ENCODE measurements around the gene ADAMTS7. TPM values are rescaled to one million over a fixed set of nuclear protein-coding genes. Genes with fewer than 3 reads are reported as not detected.

The ADAMTS7 gene
- total and polyA plus RNA-seq, 2 of the 8 experiments (the other 6 are each of a cell fraction or from before 2014, with no cell fraction given) = 27.9 to 45.2 TPM

- Histone ChIP-seq H3K23me2 (ENCODE audit: low read depth, low read length) (no peaks in the 10 kb centered on the region), H3K4me3 (ENCODE audit: extremely low read depth in 1 of 4, insufficient read depth in 2 of 4, low read depth in 3 of 4, low read length in 4 of 4) (no peak overlapping the region), H3K23ac (ENCODE audit: insufficient read length) (no peak overlapping the region), H3K9ac (replicated peaks in 1 of 4; ENCODE audit: extremely low read depth in 1 of 4, low read depth in 3 of 4, low read length in 3 of 4) (no peak overlapping the region), H2BK20ac (ENCODE audit: low read length) (no peak overlapping the region), H3K27me3 (replicated peaks in 1 of 4; ENCODE audit: control insufficient read depth in 3 of 4, extremely low read depth in 1 of 4, insufficient read depth in 3 of 4, low read length in 3 of 4) (no peaks in the 10 kb centered on the region), H2BK15ac (ENCODE audit: low read length) (no peak overlapping the region), H3K18ac (ENCODE audit: extremely low read depth, low read length) (no peak overlapping the region), H3K56ac (replicated peaks; ENCODE audit: insufficient read length, low read depth, low read length) (no peak overlapping the region), H4K5ac (ENCODE audit: insufficient read length, low read depth, low read length) (no peak overlapping the region), H4K8ac (ENCODE audit: extremely low read depth, insufficient read depth, low read length) (no peak overlapping the region; the same call in 1 of the 2 replicates), H3K9me3 (ENCODE audit: insufficient read depth in 2 of 2, low read depth in 1 of 2, low read length in 1 of 2) (no peaks in the 10 kb centered on the region), H3K36me3 (ENCODE audit: control insufficient read depth in 2 of 4, insufficient read depth in 4 of 4, low read length in 3 of 4) (no peaks in the 10 kb centered on the region), H3K4me2 (ENCODE audit: insufficient read depth in 1 of 2, low read depth in 2 of 2, low read length in 2 of 2) (no peak overlapping the region), H4K91ac (replicated peaks; ENCODE audit: insufficient read length, low read length) (no peak overlapping the region), H2AK5ac (ENCODE audit: low read depth, low read length) (no peak overlapping the region), H2BK5ac (ENCODE audit: low read depth, low read length) (no peak overlapping the region), H4K20me1 (replicated peaks in 1 of 2; ENCODE audit: control insufficient read depth in 1 of 2, insufficient read depth in 2 of 2, low read length in 2 of 2) (no peaks in the 10 kb centered on the region), H2BK120ac (replicated peaks; ENCODE audit: low read depth, low read length) (no peak overlapping the region), H2AFZ (ENCODE audit: low read length) (no peak overlapping the region), H3K4ac (replicated peaks; ENCODE audit: insufficient read length, low read depth, low read length) (no peak overlapping the region), H2BK12ac (ENCODE audit: low read depth, low read length) (no peak overlapping the region), H3K4me1 (replicated peaks in 1 of 4; ENCODE audit: control insufficient read depth in 3 of 4, insufficient read depth in 4 of 4, low read length in 3 of 4) (peaks cover 0 to 3% (median 0%) of the 10 kb centered on the region in 4 experiments; a peak in 1 of 7 replicates), H3K79me2 (ENCODE audit: control insufficient read depth in 1 of 2, insufficient read depth in 2 of 2, low read length in 2 of 2) (no peaks in the 10 kb centered on the region), H3K27ac (ENCODE audit: low read depth, low read length) (no peak overlapping the region), H3K14ac (ENCODE audit: insufficient read length) (no peak overlapping the region), H3K79me1 (ENCODE audit: low read depth, low read length) (no peaks in the 10 kb centered on the region)
- 96% methylated on average over 7 of the region's 7 CpGs; no CpG with 5 or more reads in 1 of the 2 experiments for WGBS, 2 experiments (ENCODE audit: extremely low coverage in 1 of 2, insufficient coverage in 1 of 2, insufficient read length in 1 of 2, insufficient replicate concordance in 2 of 2, low coverage in 1 of 2, low lambda C conversion rate in 2 of 2, missing lambda C conversion rate in 1 of 2)
- TF ChIP-seq ATF2 (IDR thresholded peaks at IDR 0.05; ENCODE audit: low read length) = no peak
- TF ChIP-seq GABPA (IDR thresholded peaks at IDR 0.05; ENCODE audit: borderline replicate concordance, insufficient read depth, low read length) = no peak
- TF ChIP-seq CHD1 (IDR thresholded peaks at IDR 0.05; ENCODE audit: low read depth, low read length) = no peak
- no peak for TF ChIP-seq CEBPB (IDR thresholded peaks at IDR 0.05; ENCODE audit: low read depth, low read length)
- TF ChIP-seq EP300 (IDR thresholded peaks at IDR 0.05; ENCODE audit: borderline replicate concordance in 1 of 2, low read depth in 2 of 2, low read length in 2 of 2) = no peak
- no peak for TF ChIP-seq BACH1 (IDR thresholded peaks at IDR 0.05; ENCODE audit: low read length)
- ChIA-PET POLR2A (ENCODE audit: partially characterized antibody) (interaction anchor here (0.7 kb wide), 1 partner anchor 9 kb away, joined by 3 read pairs; no protein-coding TSS in a partner anchor), CTCF (ENCODE audit: partially characterized antibody) (no interaction called here)
- FAIRE-seq (no peak), DNase-seq (ENCODE audit: low read depth in 1 of 2, low spot score in 2 of 2) (no peak)
Measured at GRCh38 chr15:78840661-78841375, 29.6 kb upstream of the ADAMTS7 start.

All from H1 (cell line).